Sigmoid colon (tissue), 7 donors: ENCODE data around the gene FCHSD2. TPM values are rescaled to one million over a fixed set of nuclear protein-coding genes. Genes with fewer than 3 reads are reported as not detected.
"Not testable (repeated sequence)": the region's sequence is repeated elsewhere in the genome, so short reads cannot be mapped to it uniquely, and the experiment has no call there.

Experiments used
- DNase-seq: peaks from one replicate; pipeline ENCODE4 v3.0.0-alpha.2; 2019
- H3K27ac ChIP-seq, 4 donors: fragments of 200-600 bp; sonication (generic); one replicate each; pipeline ENCODE4 v1.5.1; 2016 to 2019; ENCODE audit warnings: mild to moderate bottlenecking in 1 of 4
- H3K27me3 ChIP-seq, 3 donors: fragments of 200-600 bp; sonication (generic); one replicate each; pipeline ENCODE4 v1.5.1; 2019; ENCODE audit warnings: mild to moderate bottlenecking in 1 of 3
- H3K36me3 ChIP-seq, 4 donors: fragments of 200-600 bp; sonication (generic); one replicate each; pipeline ENCODE4 v1.5.1; 2016 to 2019
- H3K4me1 ChIP-seq, 4 donors: fragments of 200-600 bp; sonication (generic); one replicate each; pipeline ENCODE4 v1.5.1; 2017 to 2019
- H3K4me3 ChIP-seq, 4 donors: fragments of 200-600 bp; sonication (generic); one replicate each; pipeline ENCODE4 v1.5.1; 2017 to 2019; ENCODE audit warnings: mild to moderate bottlenecking in 2 of 4, moderate library complexity in 1 of 4
- H3K9me3 ChIP-seq, 4 donors: fragments of 200-600 bp in 3 of 4; sonication (generic) in 3 of 4; one replicate each; pipeline versions ENCODE4 v1.5.1 to v1.6.1; 2013 to 2019
- CTCF ChIP-seq, 4 experiments: fragments of 450-650 bp in 3 of 4; fragments of 200-600 bp in 1 of 4; IDR thresholded peaks; one replicate each; pipeline ENCODE4 v1.5.1; 2016 to 2019; ENCODE audit warnings: antibody characterized with exemption in 4 of 4, mild to moderate bottlenecking in 3 of 4, moderate library complexity in 2 of 4
- EP300 ChIP-seq, 4 donors: sonication (generic); formaldehyde crosslinking; IDR thresholded peaks; one replicate each; pipeline ENCODE4 v1.6.1; 2017; ENCODE audit warnings: antibody characterized with exemption in 4 of 4
- POLR2A ChIP-seq, 2 donors: fragments of 450-650 bp; IDR thresholded peaks; one replicate each; pipeline ENCODE4 v1.6.1; 2016; ENCODE audit warnings: antibody characterized with exemption in 2 of 2, mild to moderate bottlenecking in 2 of 2, moderate library complexity in 2 of 2
- POLR2AphosphoS5 ChIP-seq, 4 donors: sonication (generic); formaldehyde crosslinking; IDR thresholded peaks; one replicate each; pipeline ENCODE4 v1.6.1; 2017; ENCODE audit warnings: antibody characterized with exemption in 4 of 4
- WGBS, 2 donors: extraction: QIAGEN DNeasy Blood & Tissue Kit; methylation state at CpG; one replicate each; pipeline ENCODE4 v1.1.7; 2013; 5-methylcytosine and 5-hydroxymethylcytosine counted together
- intact Hi-C: fragments of 100-400 bp; cut with DNase I; formaldehyde crosslinking; loops from one replicate; pipeline ENCODE4 v1.15.1; 2023
- polyA plus RNA-seq, 3 donors: library from polyadenylated mRNA; stranded (reverse); fragments of 200-250 nt; gene quantifications; one replicate each; pipeline ENCODE4 v1.2.3, GENCODE V29; 2013
- total RNA-seq, 4 donors: library from RNA; depleted of rRNA; stranded (reverse); fragments of >200 nt; gene quantifications; one replicate each; pipeline ENCODE4 v1.1.0, GENCODE V29; 2016
- donor health status: healthy with polysubstance abuse.
- donor health status: Bipolar disorder and iron deficiency.
- donor health status: healthy.

Gene FCHSD2
- total and polyA plus RNA-seq, 7 donors, result 6.9 to 36.3 (median 18.6) TPM

DNA sequence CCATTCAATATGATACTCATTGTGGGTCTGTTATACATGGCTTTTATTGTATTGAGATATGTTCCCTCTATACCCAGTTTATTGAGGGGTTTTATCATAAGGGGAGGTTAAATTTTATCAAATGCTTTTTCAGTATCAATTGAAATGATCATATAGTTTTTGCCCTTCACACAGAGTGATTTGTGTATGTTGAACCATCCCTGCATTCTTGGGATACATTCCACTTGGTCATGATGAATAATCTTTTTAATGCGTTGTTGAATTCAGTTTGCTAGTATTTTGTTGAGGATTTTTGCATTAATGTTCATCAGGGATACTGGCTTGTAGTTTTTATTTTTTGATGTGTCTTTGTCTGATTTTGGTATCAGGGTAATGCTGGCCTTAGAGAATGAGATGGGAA lies 229.9 kb downstream of the FCHSD2 start:
- TF ChIP-seq EP300 (IDR thresholded peaks at IDR 0.05) (no peak), POLR2A (IDR thresholded peaks at IDR 0.05) (no peak), CTCF (IDR thresholded peaks at IDR 0.05) (no peak), POLR2AphosphoS5 (IDR thresholded peaks at IDR 0.05) (no peak)
- intact Hi-C loops, result no loop called here
- WGBS, 2 donors, result 99% methylated on average over 1 of the region's 1 CpG
- H3K27ac ChIP-seq, result no peak overlapping the region
- peaks cover 0 to 5% (median 0%) of the 10 kb centered on the region in 4 donors for H3K9me3 ChIP-seq
- no peak overlapping the region for H3K4me3 ChIP-seq
- no peaks in the 10 kb centered on the region for H3K27me3 ChIP-seq
- DNase-seq, result no peak
- H3K4me1 ChIP-seq, result no peaks in the 10 kb centered on the region
- H3K36me3 ChIP-seq, result no peaks in the 10 kb centered on the region

- DNase-seq, H3K9me3 ChIP-seq, H3K4me3 ChIP-seq, H3K27me3 ChIP-seq, H3K27ac ChIP-seq, intact Hi-C loops, H3K4me1 ChIP-seq, H3K36me3 ChIP-seq: not testable (repeated sequence)
- 95 to 96% methylated on average over 42 of the region's 42 CpGs for WGBS, 2 donors
These were observed 232.3 kb downstream of the FCHSD2 start for GRCh38 chr11:72909558-72910388.

DNA sequence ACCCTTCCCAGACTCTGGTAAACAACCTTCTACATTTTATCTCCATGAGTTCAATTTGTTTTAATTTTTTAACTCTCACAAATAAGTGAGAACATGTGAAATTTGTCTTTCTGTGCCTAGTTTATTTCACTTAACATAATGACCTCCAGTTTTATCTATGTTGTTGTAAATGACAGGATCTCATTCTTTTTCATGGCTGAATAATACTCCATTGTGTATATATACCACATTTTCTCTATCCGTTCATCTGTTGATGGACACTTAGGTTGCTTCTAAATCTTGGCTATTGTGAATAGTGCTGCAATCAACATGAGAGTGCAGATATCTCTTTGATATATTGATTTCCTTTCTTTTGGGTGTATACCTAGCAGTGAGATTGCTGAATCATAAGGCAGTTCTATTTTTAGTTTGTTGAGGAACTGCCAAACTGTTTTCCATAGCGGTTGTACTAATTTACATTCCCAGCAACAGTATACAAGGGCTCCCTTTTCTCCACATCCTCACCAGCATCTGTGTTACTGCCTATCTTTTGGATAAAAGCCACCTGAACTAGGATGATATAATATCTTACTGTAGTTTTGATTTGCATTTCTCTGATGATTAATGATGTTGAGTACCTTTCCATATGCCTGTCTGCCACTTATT lies 234.0 kb downstream of the FCHSD2 start:
- TF ChIP-seq CTCF (IDR thresholded peaks at IDR 0.05) (no peak), EP300 (IDR thresholded peaks at IDR 0.05) (no peak), POLR2A (IDR thresholded peaks at IDR 0.05) (no peak), POLR2AphosphoS5 (IDR thresholded peaks at IDR 0.05) (no peak)
- peaks cover 0 to 5% (median 1%) of the 10 kb centered on the region in 4 donors for H3K9me3 ChIP-seq
- H3K4me3 ChIP-seq, result no peak overlapping the region
- WGBS, 2 donors, result 95 to 97% methylated on average over 2 of the region's 2 CpGs
- H3K36me3 ChIP-seq, result no peaks in the 10 kb centered on the region
- DNase-seq, result no peak
- intact Hi-C loops, result no loop called here
- no peak overlapping the region for H3K27ac ChIP-seq
- H3K27me3 ChIP-seq, result no peaks in the 10 kb centered on the region
- no peaks in the 10 kb centered on the region for H3K4me1 ChIP-seq

DNA sequence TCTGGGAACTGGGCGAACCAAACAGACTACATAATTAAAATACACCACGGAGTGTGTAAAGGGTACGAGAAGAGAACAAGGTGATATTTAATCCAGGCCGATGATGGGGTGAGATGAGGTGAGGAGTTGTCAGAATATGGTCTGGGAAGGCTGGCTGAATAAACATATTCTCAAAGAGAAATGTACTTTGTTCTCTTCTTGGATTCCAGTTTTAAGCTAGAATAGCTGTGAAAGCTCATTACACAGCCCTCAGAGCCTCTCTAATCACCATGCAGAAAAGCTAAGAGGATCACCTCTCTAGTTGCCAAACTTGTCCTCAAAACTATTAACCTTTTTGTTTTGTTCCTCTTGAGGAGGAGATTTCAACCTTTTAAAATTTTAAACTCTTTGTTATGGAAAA lies 238.1 kb downstream of the FCHSD2 start:
- Histone ChIP-seq H3K4me3 (no peak overlapping the region), H3K27ac (no peak overlapping the region), H3K4me1 (no peaks in the 10 kb centered on the region), H3K36me3 (peaks cover 0 to 12% (median 0%) of the 10 kb centered on the region in 4 donors), H3K9me3 (peaks cover 0 to 5% (median 0%) of the 10 kb centered on the region in 4 donors), H3K27me3 (no peaks in the 10 kb centered on the region)
- 95 to 97% methylated on average over 4 of the region's 4 CpGs for WGBS, 2 donors
- no peak for DNase-seq
- intact Hi-C loops, result no loop called here
- TF ChIP-seq EP300 (IDR thresholded peaks at IDR 0.05), result no peak
- no peak for TF ChIP-seq CTCF (IDR thresholded peaks at IDR 0.05)
- TF ChIP-seq POLR2A (IDR thresholded peaks at IDR 0.05), result no peak
- TF ChIP-seq POLR2AphosphoS5 (IDR thresholded peaks at IDR 0.05), result no peak

- Histone ChIP-seq H3K27ac (no peak overlapping the region), H3K4me1 (no peaks in the 10 kb centered on the region), H3K27me3 (no peaks in the 10 kb centered on the region), H3K36me3 (peaks cover 0 to 15% (median 0%) of the 10 kb centered on the region in 4 donors), H3K4me3 (no peak overlapping the region), H3K9me3 (no peaks in the 10 kb centered on the region)
- intact Hi-C loops, result no loop called here
- TF ChIP-seq POLR2AphosphoS5 (IDR thresholded peaks at IDR 0.05), result no peak
- TF ChIP-seq EP300 (IDR thresholded peaks at IDR 0.05), result no peak
- TF ChIP-seq POLR2A (IDR thresholded peaks at IDR 0.05), result no peak
- no peak for TF ChIP-seq CTCF (IDR thresholded peaks at IDR 0.05)
- no peak for DNase-seq
These were observed 240.7 kb downstream of the FCHSD2 start for GRCh38 chr11:72901374-72901773.
